DND-41 (cell line): ENCODE data around the gene ABI2.

ENCODE experiments used
- ATAC-seq: fragments of 200-7000 bp; cut with Tn5 transposase; 3 replicates; pipeline ENCODE4 v1.9.1; 2021; ENCODE audit warnings: low read depth; ENCODE audit not compliant: insufficient read depth
- DNase-seq: peaks from one replicate; pipeline ENCODE4 v3.0.0-alpha.2; 2020
- H2AFZ ChIP-seq: 2 replicates; pipeline ENCODE4 v1.6.0; 2012; ENCODE audit warnings: low read depth, low read length
- H3K27ac ChIP-seq: 2 replicates; pipeline ENCODE4 v1.5.1; 2012; ENCODE audit warnings: low read length, inconsistent platforms
- H3K27me3 ChIP-seq: fragments of 200-600 bp; sonication (generic); 2 replicates; pipeline ENCODE4 v1.6.0; 2012; ENCODE audit warnings: low read length, mild to moderate bottlenecking, inconsistent platforms; ENCODE audit not compliant: insufficient read depth, poor library complexity
- H3K36me3 ChIP-seq: 2 replicates; pipeline ENCODE4 v1.5.1; 2012; ENCODE audit warnings: low read length, inconsistent platforms; ENCODE audit not compliant: insufficient read depth
- H3K4me1 ChIP-seq: 2 replicates; pipeline ENCODE4 v1.5.1; 2012; ENCODE audit warnings: mild to moderate bottlenecking, low read length; ENCODE audit not compliant: insufficient read depth
- H3K4me2 ChIP-seq: 2 replicates; pipeline ENCODE4 v1.6.0; 2012; ENCODE audit warnings: mild to moderate bottlenecking, moderate library complexity, low read length, inconsistent platforms; ENCODE audit not compliant: insufficient read depth
- H3K4me3 ChIP-seq, 2 experiments: fragments of 200-600 bp in 1 of 2; shearing (Covaris generic) in 1 of 2; 2 replicates each; pipeline ENCODE4 v1.5.1; 2012 to 2016; ENCODE audit warnings: inconsistent platforms in 2 of 2, low read length in 2 of 2, mild to moderate bottlenecking in 2 of 2, low read depth in 1 of 2, moderate library complexity in 1 of 2
- H3K79me2 ChIP-seq: 2 replicates; pipeline ENCODE4 v1.6.0; 2012; ENCODE audit warnings: low read length, inconsistent platforms; ENCODE audit not compliant: insufficient read depth
- H3K9ac ChIP-seq: 2 replicates; pipeline ENCODE4 v1.6.0; 2012; ENCODE audit warnings: low read depth, mild to moderate bottlenecking, inconsistent platforms, low read length, moderate library complexity
- H3K9me3 ChIP-seq: 2 replicates; pipeline ENCODE4 v1.5.1; 2012; ENCODE audit warnings: low read length, moderate library complexity, mild to moderate bottlenecking, inconsistent platforms; ENCODE audit not compliant: insufficient read depth, severe bottlenecking
- H4K20me1 ChIP-seq: 2 replicates; pipeline ENCODE4 v1.6.0; 2012; ENCODE audit warnings: low read length; ENCODE audit not compliant: insufficient read depth
- EZH2 ChIP-seq: IDR thresholded peaks from 3 replicates; pipeline ENCODE4 v1.6.1; 2012; ENCODE audit warnings: borderline replicate concordance, low read depth, mild to moderate bottlenecking, moderate library complexity, low read length, inconsistent platforms; ENCODE audit not compliant: severe bottlenecking
- TF ChIP-seq, protein P1 (sequence below): IDR thresholded peaks from 2 replicates; pipeline ENCODE4 v1.5.1; 2012; ENCODE audit warnings: borderline replicate concordance, low read length, moderate library complexity, mild to moderate bottlenecking; ENCODE audit not compliant: poor library complexity, severe bottlenecking; ENCODE audit errors: extremely low read depth

Gene ABI2

DNA sequence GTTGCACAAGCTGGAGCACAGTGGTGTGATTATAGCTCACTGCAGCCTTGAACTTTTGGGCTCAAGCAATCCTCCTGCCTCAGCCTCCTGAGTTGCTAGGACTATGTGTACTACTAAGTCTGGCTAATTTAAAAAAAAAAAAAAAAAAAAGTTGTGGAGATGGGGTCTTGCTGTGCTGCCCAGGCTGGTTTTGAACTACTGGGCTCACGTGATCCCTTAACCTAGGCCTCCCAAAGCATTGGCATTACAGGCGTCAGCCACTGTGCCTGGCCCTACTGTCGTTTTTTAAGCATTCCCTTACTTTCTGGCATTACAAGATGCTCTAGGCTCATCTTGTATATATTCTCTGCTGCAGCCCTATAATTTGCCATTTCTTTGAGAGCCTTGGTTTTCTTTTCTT is 118.6 kb downstream of the ABI2 start:
- Histone ChIP-seq H3K36me3 (no peaks in the 10 kb centered on the region), H3K4me3 (no peak overlapping the region), H3K27ac (no peak overlapping the region), H3K27me3 (no peaks in the 10 kb centered on the region), H4K20me1 (no peaks in the 10 kb centered on the region), H2AFZ (no peak overlapping the region), H3K4me1 (no peaks in the 10 kb centered on the region), H3K79me2 (no peaks in the 10 kb centered on the region), H3K9ac (no peak overlapping the region), H3K4me2 (no peak overlapping the region), H3K9me3 (no peaks in the 10 kb centered on the region)
- ATAC-seq (no peak), DNase-seq (no peak)
- TF ChIP-seq, protein P1, sequence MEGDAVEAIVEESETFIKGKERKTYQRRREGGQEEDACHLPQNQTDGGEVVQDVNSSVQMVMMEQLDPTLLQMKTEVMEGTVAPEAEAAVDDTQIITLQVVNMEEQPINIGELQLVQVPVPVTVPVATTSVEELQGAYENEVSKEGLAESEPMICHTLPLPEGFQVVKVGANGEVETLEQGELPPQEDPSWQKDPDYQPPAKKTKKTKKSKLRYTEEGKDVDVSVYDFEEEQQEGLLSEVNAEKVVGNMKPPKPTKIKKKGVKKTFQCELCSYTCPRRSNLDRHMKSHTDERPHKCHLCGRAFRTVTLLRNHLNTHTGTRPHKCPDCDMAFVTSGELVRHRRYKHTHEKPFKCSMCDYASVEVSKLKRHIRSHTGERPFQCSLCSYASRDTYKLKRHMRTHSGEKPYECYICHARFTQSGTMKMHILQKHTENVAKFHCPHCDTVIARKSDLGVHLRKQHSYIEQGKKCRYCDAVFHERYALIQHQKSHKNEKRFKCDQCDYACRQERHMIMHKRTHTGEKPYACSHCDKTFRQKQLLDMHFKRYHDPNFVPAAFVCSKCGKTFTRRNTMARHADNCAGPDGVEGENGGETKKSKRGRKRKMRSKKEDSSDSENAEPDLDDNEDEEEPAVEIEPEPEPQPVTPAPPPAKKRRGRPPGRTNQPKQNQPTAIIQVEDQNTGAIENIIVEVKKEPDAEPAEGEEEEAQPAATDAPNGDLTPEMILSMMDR: no peak
- no peak for TF ChIP-seq EZH2

DNA sequence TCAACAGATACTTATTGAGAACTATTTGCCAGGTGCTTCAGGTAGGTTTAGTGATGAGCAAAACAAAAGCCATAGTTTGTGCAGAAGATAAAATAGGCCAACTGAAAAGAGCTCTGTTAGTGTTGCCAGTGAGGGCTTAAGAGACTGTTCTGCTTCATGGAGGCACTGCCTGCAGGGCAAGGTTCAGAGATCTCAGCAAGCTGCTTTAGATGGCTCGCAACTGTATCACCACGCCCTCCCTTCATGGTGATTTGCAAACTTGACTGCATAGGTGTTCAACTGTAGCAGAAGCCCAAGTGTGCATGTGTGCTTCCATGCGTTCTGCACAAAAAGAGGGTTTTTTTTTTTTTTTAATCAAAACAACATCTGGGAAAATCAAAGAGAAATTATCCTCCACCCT is 122.4 kb downstream of the ABI2 start:
- H3K36me3 ChIP-seq: no peaks in the 10 kb centered on the region
- H3K27ac ChIP-seq: no peak overlapping the region
- no peaks in the 10 kb centered on the region for H4K20me1 ChIP-seq
- H3K9ac ChIP-seq: no peak overlapping the region
- DNase-seq (no peak), ATAC-seq (no peak)
- H3K4me2 ChIP-seq: no peak overlapping the region
- H3K4me3 ChIP-seq: no peak overlapping the region
- H2AFZ ChIP-seq: no peak overlapping the region
- TF ChIP-seq, protein P1: no peak
- TF ChIP-seq EZH2: no peak
- no peaks in the 10 kb centered on the region for H3K9me3 ChIP-seq
- H3K27me3 ChIP-seq: no peaks in the 10 kb centered on the region
- no peaks in the 10 kb centered on the region for H3K79me2 ChIP-seq
- H3K4me1 ChIP-seq: no peaks in the 10 kb centered on the region

DNA sequence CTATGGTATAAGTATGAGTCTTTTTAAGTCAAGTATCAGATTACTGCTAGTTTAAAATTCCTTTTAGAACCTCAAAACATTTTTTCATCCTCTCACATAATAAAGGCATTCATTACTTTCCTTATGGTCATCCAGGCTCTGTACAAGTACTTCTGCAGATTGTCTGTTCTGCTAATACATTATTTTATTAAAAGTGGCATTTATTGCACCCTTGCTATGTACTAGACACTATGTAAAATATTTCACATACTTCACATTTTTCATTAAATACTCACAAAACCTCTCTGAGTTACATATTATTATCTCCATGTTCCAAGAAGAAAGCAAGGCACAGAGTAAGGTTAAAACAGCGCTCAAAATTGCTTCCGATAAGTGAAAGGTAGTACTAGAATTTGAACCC is 122.8 kb downstream of the ABI2 start:
- Histone ChIP-seq H3K9me3 (no peaks in the 10 kb centered on the region), H3K9ac (no peak overlapping the region), H3K36me3 (no peaks in the 10 kb centered on the region), H3K4me1 (no peaks in the 10 kb centered on the region), H2AFZ (no peak overlapping the region), H3K4me3 (no peak overlapping the region), H3K27me3 (no peaks in the 10 kb centered on the region), H3K4me2 (no peak overlapping the region), H3K27ac (no peak overlapping the region), H3K79me2 (no peaks in the 10 kb centered on the region), H4K20me1 (no peaks in the 10 kb centered on the region)
- ATAC-seq: no peak
- TF ChIP-seq, protein P1: no peak
- TF ChIP-seq EZH2: no peak
- DNase-seq: no peak

DNA sequence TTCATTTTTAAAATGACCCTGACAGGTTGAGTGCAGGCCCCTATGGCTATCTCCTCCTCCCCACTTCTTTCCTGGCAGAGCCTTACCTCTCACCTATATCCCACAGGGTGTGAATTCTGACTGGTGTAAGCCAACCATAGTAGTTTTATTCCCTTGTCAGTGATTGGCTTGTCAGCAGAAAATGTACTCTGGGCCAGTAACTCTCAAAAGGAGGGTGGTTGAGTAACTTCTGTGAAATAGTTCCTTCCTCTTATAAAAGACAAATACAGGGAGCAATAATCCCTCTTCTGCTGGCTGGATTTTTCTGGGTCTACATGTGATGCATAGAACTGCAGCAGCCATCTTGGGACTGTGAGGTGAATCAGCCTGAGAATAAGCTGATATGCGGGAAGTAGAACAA is 123.5 kb downstream of the ABI2 start:
- H3K36me3 ChIP-seq: no peaks in the 10 kb centered on the region

More for the DNA sequence above, 123.5 kb downstream of the ABI2 start:
- no peak overlapping the region for H2AFZ ChIP-seq
- no peaks in the 10 kb centered on the region for H3K4me1 ChIP-seq
- H3K4me3 ChIP-seq: no peak overlapping the region
- TF ChIP-seq EZH2: no peak
- TF ChIP-seq, protein P1: no peak
- no peaks in the 10 kb centered on the region for H3K9me3 ChIP-seq
- no peak overlapping the region for H3K27ac ChIP-seq
- DNase-seq (no peak), ATAC-seq (no peak)
- H3K27me3 ChIP-seq: no peaks in the 10 kb centered on the region
- H3K79me2 ChIP-seq: no peaks in the 10 kb centered on the region
- no peaks in the 10 kb centered on the region for H4K20me1 ChIP-seq
- no peak overlapping the region for H3K9ac ChIP-seq
- H3K4me2 ChIP-seq: no peak overlapping the region
